Activated B cell treated with CpG ODN at 0.5 μM for 24 hours (primary cell): Measurements from ENCODE around the gene TRAPPC10. TPM values are rescaled to one million over a fixed set of nuclear protein-coding genes. Genes with fewer than 3 reads are reported as not detected.

ENCODE experiments used
- ATAC-seq: fragments of 200-7000 bp; cut with Tn5 transposase; one replicate; pipeline ENCODE4 v1.10.0; 2021; ENCODE audit warnings: low read depth, mild to moderate bottlenecking, moderate library complexity
- CTCF ChIA-PET: fragments of 350-600 bp; sonication (Branson Sonifier 250); formaldehyde crosslinking; loops from one replicate; lab custom pipeline; 2021; ENCODE audit warnings: antibody characterized with exemption; lab: Charles Lee
- POLR2A ChIA-PET: fragments of 350-600 bp; sonication (Branson Sonifier 250); formaldehyde crosslinking; loops from one replicate; lab custom pipeline; 2021; ENCODE audit warnings: antibody characterized with exemption; lab: Charles Lee
- DNase-seq: peaks from one replicate; pipeline ENCODE4 v3.0.0; 2022
- H3K27ac Mint-ChIP-seq: one replicate; pipeline ENCODE4 v1.8.0; 2020; ENCODE audit warnings: mixed read lengths
- H3K27me3 Mint-ChIP-seq: one replicate; pipeline ENCODE4 v1.8.0; 2021; ENCODE audit warnings: mixed read lengths
- H3K36me3 Mint-ChIP-seq: one replicate; pipeline ENCODE4 v1.8.0; 2021; ENCODE audit warnings: low read depth, mixed read lengths
- H3K4me1 Mint-ChIP-seq: one replicate; pipeline ENCODE4 v1.8.0; 2021; ENCODE audit warnings: mixed read lengths
- H3K4me3 Mint-ChIP-seq: one replicate; pipeline ENCODE4 v1.8.0; 2020; ENCODE audit warnings: mild to moderate bottlenecking, mixed read lengths
- H3K9me3 Mint-ChIP-seq: one replicate; pipeline ENCODE4 v1.8.0; 2020; ENCODE audit warnings: mixed read lengths
- intact Hi-C: fragments of 100-400 bp; cut with micrococcal nuclease; formaldehyde crosslinking; loops from one replicate; pipeline ENCODE4 v1.15.1; 2024
- total RNA-seq: library from RNA; stranded (reverse); gene quantifications from 2 replicates; pipeline ENCODE4 v1.2.3, GENCODE V29; 2022
- TF ChIP-seq, protein P1 (sequence below): fragments of 200-600 bp; IDR thresholded peaks from one replicate; pipeline ENCODE4 v1.8.0; 2022; ENCODE audit warnings: antibody characterized with exemption, mild to moderate bottlenecking

Gene TRAPPC10
- total RNA-seq, 1 donor from 2014 or later, result 96.0 TPM

DNA sequence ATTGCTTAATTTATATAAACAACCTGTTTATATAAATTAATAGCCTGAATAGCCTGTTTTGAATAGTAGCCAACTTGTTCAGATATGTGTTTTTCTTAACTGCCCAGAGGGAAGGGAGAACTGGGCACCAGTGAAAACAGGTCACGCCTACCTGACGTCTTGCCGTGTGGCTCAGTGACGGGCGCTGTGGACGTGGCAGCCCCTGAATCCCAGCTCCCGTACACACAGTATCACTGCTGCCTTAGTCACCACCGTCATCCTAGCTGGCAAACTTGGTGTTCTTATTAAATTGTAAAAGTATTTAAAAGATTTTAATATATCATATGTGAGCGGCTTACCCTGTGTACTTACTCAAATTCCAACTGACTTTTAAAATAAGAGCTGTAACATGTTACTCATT lies 35.4 kb upstream of the TRAPPC10 start:
- ChIA-PET POLR2A (interaction anchor here (0.7 kb wide), 1 partner anchor 188 kb away, joined by 10 read pairs; no protein-coding TSS in a partner anchor), CTCF (interaction anchor here (0.6 to 2.7 kb wide), 5 partner anchors 10 to 167 kb away, joined by 3 to 34 read pairs (median 3); no protein-coding TSS in a partner anchor)
- Mint-ChIP-seq H3K27ac (no peak overlapping the region), H3K27me3 (no peaks in the 10 kb centered on the region), H3K4me1 (peaks cover 9% of the 10 kb centered on the region), H3K9me3 (no peaks in the 10 kb centered on the region), H3K4me3 (no peak overlapping the region), H3K36me3 (peaks cover 30% of the 10 kb centered on the region)
- no peak for DNase-seq
- no peak for ATAC-seq
- intact Hi-C loops, result no loop called here
- TF ChIP-seq, protein P1, sequence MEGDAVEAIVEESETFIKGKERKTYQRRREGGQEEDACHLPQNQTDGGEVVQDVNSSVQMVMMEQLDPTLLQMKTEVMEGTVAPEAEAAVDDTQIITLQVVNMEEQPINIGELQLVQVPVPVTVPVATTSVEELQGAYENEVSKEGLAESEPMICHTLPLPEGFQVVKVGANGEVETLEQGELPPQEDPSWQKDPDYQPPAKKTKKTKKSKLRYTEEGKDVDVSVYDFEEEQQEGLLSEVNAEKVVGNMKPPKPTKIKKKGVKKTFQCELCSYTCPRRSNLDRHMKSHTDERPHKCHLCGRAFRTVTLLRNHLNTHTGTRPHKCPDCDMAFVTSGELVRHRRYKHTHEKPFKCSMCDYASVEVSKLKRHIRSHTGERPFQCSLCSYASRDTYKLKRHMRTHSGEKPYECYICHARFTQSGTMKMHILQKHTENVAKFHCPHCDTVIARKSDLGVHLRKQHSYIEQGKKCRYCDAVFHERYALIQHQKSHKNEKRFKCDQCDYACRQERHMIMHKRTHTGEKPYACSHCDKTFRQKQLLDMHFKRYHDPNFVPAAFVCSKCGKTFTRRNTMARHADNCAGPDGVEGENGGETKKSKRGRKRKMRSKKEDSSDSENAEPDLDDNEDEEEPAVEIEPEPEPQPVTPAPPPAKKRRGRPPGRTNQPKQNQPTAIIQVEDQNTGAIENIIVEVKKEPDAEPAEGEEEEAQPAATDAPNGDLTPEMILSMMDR, result no peak

DNA sequence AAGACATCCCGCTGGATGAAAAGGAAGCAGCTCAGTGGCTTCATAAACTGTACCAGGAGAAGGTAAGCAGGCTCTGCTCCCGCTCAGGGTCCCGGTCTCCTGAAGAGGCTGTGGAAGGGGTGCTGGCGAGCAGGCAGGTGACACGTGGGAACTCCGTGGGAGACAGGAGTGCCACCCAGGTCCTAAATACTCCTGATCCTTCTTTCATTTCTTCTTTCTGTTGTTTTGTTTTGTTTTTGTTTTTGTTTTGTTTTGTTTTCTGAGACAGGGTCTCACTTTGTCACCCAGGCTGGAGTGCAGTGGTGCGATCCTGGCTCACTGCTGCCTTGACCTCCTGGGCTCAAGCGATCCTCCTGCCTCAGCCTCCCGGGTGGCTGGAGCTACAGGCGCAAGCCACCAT lies 34.0 kb upstream of the TRAPPC10 start:
- Mint-ChIP-seq H3K27ac (no peak overlapping the region), H3K36me3 (peaks cover 30% of the 10 kb centered on the region), H3K9me3 (no peaks in the 10 kb centered on the region), H3K27me3 (no peaks in the 10 kb centered on the region), H3K4me1 (peaks cover 9% of the 10 kb centered on the region), H3K4me3 (no peak overlapping the region)
- intact Hi-C loops, result no loop called here
- POLR2A ChIA-PET, result no interaction called here
- CTCF ChIA-PET, result no interaction called here
- DNase-seq, result no peak
- TF ChIP-seq, protein P1, result no peak
- ATAC-seq, result no peak

DNA sequence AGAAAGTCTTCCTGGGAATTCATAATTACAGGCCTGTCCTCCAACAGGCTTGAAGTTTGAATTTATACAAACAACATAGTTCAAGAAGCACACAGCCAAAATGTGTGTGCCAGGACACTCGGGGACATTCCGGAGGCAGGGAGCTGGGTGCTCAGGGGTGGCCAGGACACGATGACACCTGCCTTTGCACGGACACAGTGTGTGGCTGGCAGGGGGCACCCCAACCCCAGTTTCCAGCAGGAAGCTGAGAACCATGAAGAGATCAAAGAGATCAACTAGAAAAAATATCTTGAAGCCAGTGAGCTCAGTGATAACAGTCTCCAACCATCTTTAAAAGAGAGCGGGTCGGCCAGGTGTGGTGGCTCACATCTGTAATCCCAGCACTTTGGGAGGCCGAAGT lies 32.5 kb upstream of the TRAPPC10 start:
- TF ChIP-seq, protein P1, result no peak
- CTCF ChIA-PET, result no interaction called here
- intact Hi-C loops, result no loop called here
- H3K27me3 Mint-ChIP-seq, result no peaks in the 10 kb centered on the region
- no peaks in the 10 kb centered on the region for H3K9me3 Mint-ChIP-seq
- H3K27ac Mint-ChIP-seq, result no peak overlapping the region
- POLR2A ChIA-PET, result no interaction called here
- H3K4me1 Mint-ChIP-seq, result peaks cover 9% of the 10 kb centered on the region
- no peak for DNase-seq
- ATAC-seq, result no peak
- H3K4me3 Mint-ChIP-seq, result no peak overlapping the region
- H3K36me3 Mint-ChIP-seq, result peaks cover 31% of the 10 kb centered on the region

DNA sequence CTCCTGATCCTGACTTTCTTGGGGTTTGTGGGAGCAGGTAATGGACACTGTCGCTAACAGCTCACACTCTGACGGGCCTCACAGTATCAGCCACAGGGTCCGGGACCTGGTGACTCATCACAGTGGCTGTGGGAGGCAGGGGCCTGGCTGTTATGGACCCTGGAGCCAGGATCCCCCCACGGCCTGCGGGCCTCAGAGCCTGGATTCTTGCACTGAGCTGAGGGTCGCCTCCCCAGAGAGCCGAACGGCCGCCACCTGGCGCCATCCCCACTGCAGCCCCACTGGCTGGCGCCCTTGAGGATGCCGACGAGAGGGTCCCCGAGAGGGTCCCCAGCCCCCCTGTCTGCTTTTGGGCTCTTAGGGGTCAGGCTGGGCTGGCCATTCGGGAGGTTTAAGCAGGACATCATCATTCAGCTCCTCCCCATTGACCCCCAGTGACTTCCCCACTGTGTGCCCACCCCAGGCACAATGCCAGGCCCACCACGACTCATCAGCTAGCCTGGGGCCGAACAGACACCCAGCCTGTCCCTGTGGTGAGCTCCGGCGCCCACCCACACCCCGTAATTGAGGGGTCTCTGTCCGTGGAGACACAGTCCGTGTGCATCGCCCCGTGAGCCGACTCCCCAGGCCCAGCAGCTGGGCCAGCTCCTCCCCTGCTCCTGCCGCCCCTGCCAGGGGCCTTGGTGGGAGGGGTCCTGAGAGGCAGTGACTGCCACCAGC lies 30.8 kb upstream of the TRAPPC10 start:
- H3K36me3 Mint-ChIP-seq, result peaks cover 28% of the 10 kb centered on the region
- H3K4me1 Mint-ChIP-seq, result peaks cover 5% of the 10 kb centered on the region
- TF ChIP-seq, protein P1, result no peak
- POLR2A ChIA-PET, result interaction anchor here (0.5 kb wide), 1 partner anchor 322 kb away, joined by 3 read pairs; no protein-coding TSS in a partner anchor
- no peaks in the 10 kb centered on the region for H3K27me3 Mint-ChIP-seq
- CTCF ChIA-PET, result no interaction called here
- intact Hi-C loops, result no loop called here
- ATAC-seq, result no peak
- no peaks in the 10 kb centered on the region for H3K9me3 Mint-ChIP-seq
- H3K4me3 Mint-ChIP-seq, result no peak overlapping the region
- H3K27ac Mint-ChIP-seq, result no peak overlapping the region
- DNase-seq, result no peak

DNA sequence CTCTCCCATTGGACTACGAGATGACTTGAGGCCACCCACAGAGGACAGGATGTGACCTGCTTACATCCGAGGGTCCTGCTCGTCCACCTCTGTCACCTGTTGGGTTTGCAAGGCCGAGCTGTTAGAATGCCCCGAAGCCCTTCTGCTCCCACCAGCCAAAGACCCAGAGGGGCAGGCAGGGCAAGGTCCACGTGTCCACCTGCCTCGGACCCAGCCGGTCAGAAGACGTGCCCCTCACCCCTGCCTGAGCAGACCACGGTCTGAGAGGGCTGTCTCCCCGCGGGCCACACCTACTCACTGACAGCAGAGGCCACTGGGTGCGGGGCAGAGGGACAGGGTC lies 30.3 kb upstream of the TRAPPC10 start:
- H3K27ac Mint-ChIP-seq, result no peak overlapping the region

More for the DNA sequence above, 30.3 kb upstream of the TRAPPC10 start:
- DNase-seq, result no peak
- Mint-ChIP-seq H3K36me3 (peaks cover 28% of the 10 kb centered on the region), H3K4me3 (no peak overlapping the region), H3K9me3 (no peaks in the 10 kb centered on the region), H3K27me3 (no peaks in the 10 kb centered on the region), H3K4me1 (peaks cover 9% of the 10 kb centered on the region)
- no peak for ATAC-seq
- intact Hi-C loops, result no loop called here
- CTCF ChIA-PET, result no interaction called here
- POLR2A ChIA-PET, result no interaction called here
- TF ChIP-seq, protein P1, result no peak
